HUES6 (cell line): ENCODE measurements around the gene AP2A1.

Experiments used
- H3K27ac ChIP-seq: 2 replicates; pipeline ENCODE4 v1.7.0; 2013; ENCODE audit warnings: low read depth, mild to moderate bottlenecking, low read length, inconsistent platforms
- H3K27me3 ChIP-seq: 2 replicates; pipeline ENCODE4 v1.6.1; 2013; ENCODE audit warnings: low read length; ENCODE audit not compliant: control insufficient read depth, insufficient read depth
- H3K36me3 ChIP-seq: 2 replicates; pipeline ENCODE4 v1.6.1; 2013; ENCODE audit warnings: low read length; ENCODE audit not compliant: control insufficient read depth, insufficient read depth
- H3K4me1 ChIP-seq: 2 replicates; pipeline ENCODE4 v1.6.1; 2013; ENCODE audit warnings: low read length; ENCODE audit not compliant: control insufficient read depth, insufficient read depth
- H3K4me3 ChIP-seq: 2 replicates; pipeline ENCODE4 v1.5.1; 2013; ENCODE audit warnings: low read depth, low read length
- H3K9ac ChIP-seq: one replicate; pipeline ENCODE4 v1.6.1; 2013; ENCODE audit warnings: mild to moderate bottlenecking, low read length
- H3K9me3 ChIP-seq: 2 replicates; pipeline ENCODE4 v1.6.1; 2013; ENCODE audit warnings: low read depth, low read length; ENCODE audit not compliant: control insufficient read depth, insufficient read depth

The AP2A1 gene

GRCh38 chr19:49779731-49780555 lies 13.1 kb downstream of the AP2A1 start:
- Histone ChIP-seq H3K4me1 (peaks cover 12% of the 10 kb centered on the region; the same call in 1 of the 2 replicates), H3K9ac (no peak overlapping the region), H3K27ac (no peak overlapping the region), H3K9me3 (no peaks in the 10 kb centered on the region), H3K36me3 (peaks cover 19% of the 10 kb centered on the region), H3K27me3 (no peaks in the 10 kb centered on the region), H3K4me3 (no peak overlapping the region)

DNA sequence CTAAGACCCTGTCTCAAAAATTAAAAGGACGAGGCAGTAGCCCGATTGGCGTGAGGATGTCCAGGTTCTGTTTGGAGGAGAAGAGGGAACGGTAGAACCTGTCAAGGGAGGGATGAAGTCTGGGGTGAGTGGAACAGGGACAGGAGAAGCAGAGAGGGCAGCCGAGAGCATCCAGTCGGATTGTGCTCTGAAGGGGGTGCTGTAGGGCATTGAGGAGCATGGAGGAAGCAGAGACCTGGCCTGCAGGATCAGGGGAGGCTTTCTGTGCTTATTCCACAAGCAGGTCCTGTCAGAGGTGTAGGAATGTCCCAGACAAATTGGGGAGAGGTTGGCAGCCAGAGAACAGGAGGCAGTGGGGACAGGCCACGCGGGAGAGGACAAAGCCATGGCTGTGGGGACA lies 14.1 kb downstream of the AP2A1 start:
- H3K9me3 ChIP-seq, result no peaks in the 10 kb centered on the region
- no peak overlapping the region for H3K27ac ChIP-seq
- no peak overlapping the region for H3K9ac ChIP-seq
- peaks cover 24% of the 10 kb centered on the region for H3K36me3 ChIP-seq
- H3K4me3 ChIP-seq, result no peak overlapping the region
- no peaks in the 10 kb centered on the region for H3K27me3 ChIP-seq
- peaks cover 12% of the 10 kb centered on the region; the same call in 1 of the 2 replicates for H3K4me1 ChIP-seq

DNA sequence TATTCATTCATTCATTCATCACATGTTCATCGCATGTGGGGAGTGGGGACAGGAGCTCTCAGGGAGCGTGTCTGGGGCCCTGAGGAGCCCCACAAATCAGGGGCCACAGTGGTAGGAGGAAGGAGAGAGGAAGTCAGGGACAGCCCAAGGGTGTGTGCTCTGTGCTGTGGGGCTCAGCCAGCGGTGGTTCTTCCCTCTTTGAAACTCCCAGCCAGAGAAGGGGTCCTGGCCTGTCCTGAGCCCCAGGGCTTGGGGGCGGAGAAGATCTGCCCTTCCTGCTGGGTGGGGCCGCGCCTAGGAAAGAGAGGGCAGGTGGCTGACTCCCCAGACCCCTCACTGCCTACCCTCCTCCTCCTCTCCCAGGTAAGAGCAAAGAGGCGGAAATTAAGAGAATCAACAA lies 14.6 kb downstream of the AP2A1 start:
- no peak overlapping the region for H3K4me3 ChIP-seq
- no peaks in the 10 kb centered on the region for H3K9me3 ChIP-seq
- H3K36me3 ChIP-seq, result peaks cover 24% of the 10 kb centered on the region
- no peaks in the 10 kb centered on the region for H3K27me3 ChIP-seq
- peaks cover 17% of the 10 kb centered on the region; the same call in 1 of the 2 replicates for H3K4me1 ChIP-seq
- H3K27ac ChIP-seq, result peak overlapping the region; percentile 34; the same call in 1 of the 2 replicates
- H3K9ac ChIP-seq, result no peak overlapping the region

DNA sequence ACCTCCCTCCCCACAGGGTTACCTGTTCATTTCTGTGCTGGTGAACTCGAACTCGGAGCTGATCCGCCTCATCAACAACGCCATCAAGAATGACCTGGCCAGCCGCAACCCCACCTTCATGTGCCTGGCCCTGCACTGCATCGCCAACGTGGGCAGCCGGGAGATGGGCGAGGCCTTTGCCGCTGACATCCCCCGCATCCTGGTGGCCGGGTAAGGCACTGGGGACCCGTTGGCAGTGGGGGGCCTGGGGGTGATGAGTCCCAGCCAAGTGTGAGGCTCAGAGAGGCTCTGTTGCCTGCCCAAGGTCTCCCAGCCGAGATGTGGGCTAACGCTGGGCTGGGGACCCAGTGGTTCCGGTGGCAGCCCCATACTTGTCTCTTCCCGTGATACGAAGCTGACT lies 15.7 kb downstream of the AP2A1 start:
- peaks cover 23% of the 10 kb centered on the region; the same call in 1 of the 2 replicates for H3K4me1 ChIP-seq
- no peak overlapping the region for H3K27ac ChIP-seq
- no peaks in the 10 kb centered on the region for H3K27me3 ChIP-seq
- H3K9me3 ChIP-seq, result no peaks in the 10 kb centered on the region
- H3K9ac ChIP-seq, result no peak overlapping the region
- peaks cover 25% of the 10 kb centered on the region for H3K36me3 ChIP-seq
- no peak overlapping the region for H3K4me3 ChIP-seq

DNA sequence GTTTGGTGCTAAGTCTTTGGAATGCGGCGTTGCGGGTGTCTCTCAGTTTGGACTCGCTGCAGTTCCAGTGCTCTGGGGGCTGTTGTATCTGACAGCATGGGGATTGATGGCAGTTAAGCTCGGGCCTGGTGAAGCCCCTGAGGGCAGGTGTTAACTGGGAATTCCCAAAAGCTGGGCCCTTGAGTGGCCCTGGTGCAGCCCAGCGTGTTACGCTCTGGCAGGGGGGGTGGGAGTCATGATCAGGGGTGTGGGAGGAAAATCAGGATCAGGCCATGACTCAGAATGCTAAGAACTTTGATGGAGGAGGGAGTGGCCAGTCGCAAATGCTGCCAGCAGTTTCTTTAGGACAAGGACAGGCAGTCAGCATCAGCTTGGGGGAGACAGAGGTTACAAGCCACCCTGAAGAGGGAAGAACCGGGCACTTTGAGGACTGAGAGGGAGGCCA lies 19.6 kb downstream of the AP2A1 start:
- Histone ChIP-seq H3K4me3 (no peak overlapping the region), H3K27ac (peak overlapping the region; percentile 53; the same call in 1 of the 2 replicates), H3K4me1 (peaks cover 14% of the 10 kb centered on the region; the same call in 1 of the 2 replicates), H3K9ac (no peak overlapping the region), H3K27me3 (no peaks in the 10 kb centered on the region), H3K36me3 (peaks cover 46% of the 10 kb centered on the region), H3K9me3 (no peaks in the 10 kb centered on the region)

- no peak overlapping the region for H3K9ac ChIP-seq
- H3K27me3 ChIP-seq, result no peaks in the 10 kb centered on the region
Observed at GRCh38 chr19:49787746-49788145, 20.9 kb downstream of the AP2A1 start.

GRCh38 chr19:49788857-49789256 lies 22.1 kb downstream of the AP2A1 start:
- H3K27me3 ChIP-seq, result no peaks in the 10 kb centered on the region
- peaks cover 49% of the 10 kb centered on the region for H3K36me3 ChIP-seq
- H3K27ac ChIP-seq, result no peak overlapping the region
- no peak overlapping the region for H3K4me3 ChIP-seq
- H3K9me3 ChIP-seq, result no peaks in the 10 kb centered on the region
- H3K9ac ChIP-seq, result no peak overlapping the region
- H3K4me1 ChIP-seq, result peaks cover 10% of the 10 kb centered on the region; the same call in 1 of the 2 replicates

More at GRCh38 chr19:49787746-49788145, 20.9 kb downstream of the AP2A1 start:
- no peak overlapping the region for H3K27ac ChIP-seq
- no peak overlapping the region for H3K4me3 ChIP-seq
- H3K4me1 ChIP-seq, result peaks cover 10% of the 10 kb centered on the region; the same call in 1 of the 2 replicates
- peaks cover 50% of the 10 kb centered on the region for H3K36me3 ChIP-seq
- no peaks in the 10 kb centered on the region for H3K9me3 ChIP-seq

GRCh38 chr19:49790866-49791265 lies 24.1 kb downstream of the AP2A1 start:
- no peak overlapping the region for H3K9ac ChIP-seq
- H3K9me3 ChIP-seq, result no peaks in the 10 kb centered on the region
- peaks cover 57% of the 10 kb centered on the region for H3K36me3 ChIP-seq
- no peaks in the 10 kb centered on the region for H3K27me3 ChIP-seq
- no peak overlapping the region for H3K27ac ChIP-seq
- peaks cover 10% of the 10 kb centered on the region; the same call in 1 of the 2 replicates for H3K4me1 ChIP-seq
- no peak overlapping the region for H3K4me3 ChIP-seq

DNA sequence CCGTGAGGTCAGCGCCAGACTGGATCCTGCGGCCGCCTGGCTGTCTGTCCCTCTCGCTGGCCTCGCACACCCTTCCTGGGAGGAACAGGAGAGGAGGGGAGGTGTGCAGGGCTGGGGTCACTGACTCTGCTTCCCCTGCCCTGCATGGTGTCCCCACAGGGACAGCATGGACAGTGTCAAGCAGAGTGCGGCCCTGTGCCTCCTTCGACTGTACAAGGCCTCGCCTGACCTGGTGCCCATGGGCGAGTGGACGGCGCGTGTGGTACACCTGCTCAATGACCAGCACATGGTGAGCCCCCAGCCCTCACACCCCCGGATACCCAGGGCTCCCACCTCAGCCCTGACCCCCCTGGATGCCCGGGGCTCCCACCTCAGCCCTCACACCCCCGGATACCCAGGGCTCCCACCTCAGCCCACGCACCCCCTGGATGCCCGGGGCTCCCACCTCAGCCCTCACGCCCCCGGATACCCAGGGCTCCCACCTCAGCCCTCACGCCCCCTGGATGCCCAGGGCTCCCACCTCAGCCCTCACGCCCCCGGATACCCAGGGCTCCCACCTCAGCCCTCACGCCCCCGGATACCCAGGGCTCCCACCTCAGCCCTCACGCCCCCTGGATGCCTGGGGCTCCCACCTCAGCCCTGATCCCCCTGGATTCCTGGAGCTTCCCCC lies 25.1 kb downstream of the AP2A1 start:
- Histone ChIP-seq H3K9me3 (no peaks in the 10 kb centered on the region), H3K36me3 (peaks cover 68% of the 10 kb centered on the region), H3K4me1 (peaks cover under 1% of the 10 kb centered on the region; the same call in 1 of the 2 replicates), H3K9ac (no peak overlapping the region), H3K4me3 (no peak overlapping the region), H3K27ac (no peak overlapping the region), H3K27me3 (no peaks in the 10 kb centered on the region)

GRCh38 chr19:49792829-49793560 lies 26.2 kb downstream of the AP2A1 start:
- H3K36me3 ChIP-seq, result peaks cover 72% of the 10 kb centered on the region
- H3K9ac ChIP-seq, result no peak overlapping the region
- H3K27ac ChIP-seq, result no peak overlapping the region

More at GRCh38 chr19:49792829-49793560, 26.2 kb downstream of the AP2A1 start:
- H3K4me3 ChIP-seq, result no peak overlapping the region
- H3K9me3 ChIP-seq, result no peaks in the 10 kb centered on the region
- H3K4me1 ChIP-seq, result no peaks in the 10 kb centered on the region
- H3K27me3 ChIP-seq, result no peaks in the 10 kb centered on the region
